Small intestine (tissue), 7 donors: Measurements from ENCODE around the gene KRTAP5-6. TPM values are rescaled to one million over a fixed set of nuclear protein-coding genes. Genes with fewer than 3 reads are reported as not detected.

Experiments
- DNase-seq, 2 donors: peaks; one replicate each; pipeline versions ENCODE4 v3.0.0 to v3.0.0-alpha.2; 2013
- FAIRE-seq: peaks from 2 replicates; lab custom pipeline; 2012; peaks lifted over from hg19 to GRCh38; lab: Jason Lieb, UNC
- H3K27ac ChIP-seq, 3 donors: one replicate each; pipeline ENCODE4 v1.5.1; 2013; ENCODE audit warnings: low read length in 2 of 3, mild to moderate bottlenecking in 2 of 3, control low read depth in 1 of 3, inconsistent platforms in 1 of 3, low read depth in 1 of 3, moderate library complexity in 1 of 3
- H3K27me3 ChIP-seq, 3 donors: one replicate each; pipeline ENCODE4 v1.6.1; 2013; ENCODE audit warnings: low read length in 3 of 3, inconsistent platforms in 1 of 3; ENCODE audit not compliant: control insufficient read depth in 3 of 3, insufficient read depth in 3 of 3
- H3K36me3 ChIP-seq, 3 donors: one replicate each; pipeline ENCODE4 v1.6.1; 2013; ENCODE audit warnings: low read length in 3 of 3, inconsistent platforms in 1 of 3, low read depth in 1 of 3, mild to moderate bottlenecking in 1 of 3, moderate library complexity in 1 of 3; ENCODE audit not compliant: control insufficient read depth in 3 of 3, insufficient read depth in 2 of 3
- H3K4me1 ChIP-seq, 3 donors: one replicate each; pipeline ENCODE4 v1.6.1; 2013; ENCODE audit warnings: low read length in 2 of 3, inconsistent platforms in 1 of 3, low read depth in 1 of 3, mild to moderate bottlenecking in 1 of 3, moderate library complexity in 1 of 3; ENCODE audit not compliant: control insufficient read depth in 3 of 3, insufficient read depth in 2 of 3
- H3K4me3 ChIP-seq, 3 donors: one replicate each; pipeline ENCODE4 v1.5.1; 2013; ENCODE audit warnings: low read length in 3 of 3, control low read depth in 1 of 3, inconsistent platforms in 1 of 3, low read depth in 1 of 3, mild to moderate bottlenecking in 1 of 3, moderate library complexity in 1 of 3
- H3K9me3 ChIP-seq, 2 donors: one replicate each; pipeline ENCODE4 v1.6.1; 2013; ENCODE audit warnings: low read depth in 1 of 2, low read length in 1 of 2; ENCODE audit not compliant: control insufficient read depth in 2 of 2, insufficient read depth in 1 of 2
- WGBS, 3 donors: extraction: QIAGEN DNeasy Blood & Tissue Kit; methylation state at CpG; one replicate each; pipeline ENCODE4 v1.1.7; 2013; 5-methylcytosine and 5-hydroxymethylcytosine counted together
- polyA plus RNA-seq, 4 donors: library from polyadenylated mRNA; stranded (reverse) in 3 of 4; unstranded in 1 of 4; fragments of 200-250 nt in 3 of 4; fragments of 120-200 nt in 1 of 4; gene quantifications; one replicate each; pipeline versions ENCODE4 v1.2.1 to v1.2.3, GENCODE V29; 2013
- donor health status: healthy with polysubstance abuse.
- donor health status: control.
- donor health status: control.
- donor health status: Bipolar disorder and iron deficiency.
- donor health status: healthy.

KRTAP5-6 gene
- polyA plus RNA-seq, 4 donors: not detected

DNA sequence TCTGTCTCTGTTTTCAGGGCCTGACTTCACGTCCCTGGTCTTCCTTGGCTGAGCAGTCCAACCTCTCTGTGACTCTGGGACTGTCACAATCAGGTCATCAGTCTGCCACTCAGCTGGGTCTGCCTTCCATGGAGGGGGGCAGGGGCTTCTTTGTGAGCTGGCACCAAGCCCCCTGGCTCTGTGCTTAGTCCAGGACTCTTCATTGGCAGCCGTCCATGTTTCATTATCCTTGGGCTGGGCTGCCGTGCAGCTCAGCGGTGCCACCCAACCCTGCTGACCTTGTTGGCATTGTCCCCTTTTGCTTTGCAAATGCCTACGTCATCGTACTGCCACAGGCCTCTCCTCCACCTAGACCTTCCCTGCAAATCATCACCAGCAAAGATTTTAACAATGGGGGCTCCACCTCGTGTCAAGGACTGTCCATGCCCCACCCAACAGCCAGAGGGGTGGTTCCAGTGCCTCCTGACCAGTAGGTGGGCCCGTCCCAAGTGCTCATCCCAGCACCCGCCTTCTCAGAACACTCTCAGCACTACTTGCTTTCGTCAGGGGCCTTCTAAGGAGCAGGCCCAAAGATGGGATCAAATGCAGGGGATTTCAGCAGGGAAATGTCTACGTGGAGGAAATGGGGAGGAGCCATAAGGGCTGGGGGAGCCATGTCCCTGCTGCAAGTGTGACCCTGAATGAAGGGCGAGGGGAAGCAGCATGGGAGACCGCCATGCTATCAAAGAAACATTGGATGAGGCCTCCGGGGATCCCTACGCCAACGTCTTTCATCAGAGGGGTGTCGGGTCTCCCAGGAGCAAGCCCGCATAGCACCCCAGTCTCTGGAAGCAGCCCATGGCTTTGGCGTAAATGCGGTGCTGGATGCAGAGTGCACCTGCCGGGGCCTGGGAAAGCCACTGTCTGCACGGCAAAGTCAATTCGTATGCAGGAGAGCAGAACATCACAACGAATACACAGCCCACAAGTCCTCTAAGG lies 18.2 kb downstream of the KRTAP5-6 start:
- Histone ChIP-seq H3K36me3 (no peaks in the 10 kb centered on the region), H3K9me3 (no peaks in the 10 kb centered on the region), H3K27me3 (no peaks in the 10 kb centered on the region), H3K4me3 (no peak overlapping the region), H3K4me1 (no peaks in the 10 kb centered on the region), H3K27ac (no peak overlapping the region)
- WGBS, 3 donors: 74 to 85% (median 76%) methylated on average over 24 of the region's 24 CpGs
- DNase-seq (no peak), FAIRE-seq (no peak)

DNA sequence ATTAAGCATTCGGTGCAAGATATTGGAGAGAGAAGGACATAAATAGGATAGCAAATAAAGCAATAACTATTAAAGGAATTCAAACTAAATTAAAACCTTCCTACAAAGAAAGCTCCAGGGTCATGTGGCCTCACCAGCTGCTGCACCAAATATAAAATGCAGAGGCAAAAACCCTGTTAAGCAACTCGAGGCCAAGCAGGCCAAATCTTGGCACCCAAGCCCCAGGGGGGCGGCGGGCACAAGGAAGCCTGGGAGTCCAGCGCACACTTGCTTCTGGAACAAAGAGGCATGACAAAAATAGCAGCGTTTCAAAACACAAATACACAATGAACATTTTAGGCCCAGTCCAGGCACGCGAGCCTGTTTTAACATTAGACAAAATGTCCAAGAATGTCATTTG lies 20.8 kb downstream of the KRTAP5-6 start:
- Histone ChIP-seq H3K36me3 (no peaks in the 10 kb centered on the region), H3K9me3 (no peaks in the 10 kb centered on the region), H3K4me3 (no peak overlapping the region), H3K27ac (no peak overlapping the region), H3K4me1 (no peaks in the 10 kb centered on the region), H3K27me3 (no peaks in the 10 kb centered on the region)
- DNase-seq (no peak), FAIRE-seq (no peak)
- WGBS, 3 donors: 78 to 85% (median 85%) methylated on average over 8 of the region's 8 CpGs

DNA sequence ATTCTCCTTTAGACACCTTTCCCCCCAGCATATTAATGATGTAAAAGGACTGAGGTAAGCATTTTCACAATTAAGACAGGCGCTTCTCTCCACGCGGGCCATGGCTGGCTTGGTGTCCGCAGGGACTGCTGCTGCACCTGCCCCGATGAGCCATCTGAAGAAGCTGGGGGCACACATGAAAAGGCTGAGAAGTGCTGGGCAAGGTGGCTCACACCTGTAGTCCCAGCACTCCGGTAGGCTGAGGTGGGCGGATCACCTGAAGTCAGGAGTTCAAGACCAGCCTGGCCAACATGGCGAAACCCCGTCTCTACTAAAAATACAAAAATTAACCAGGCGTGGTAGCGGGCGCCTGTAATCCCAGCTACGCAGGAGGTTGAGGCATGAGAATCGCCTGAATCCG lies 21.3 kb downstream of the KRTAP5-6 start:
- Histone ChIP-seq H3K27me3 (no peaks in the 10 kb centered on the region), H3K4me3 (no peak overlapping the region), H3K36me3 (no peaks in the 10 kb centered on the region), H3K9me3 (no peaks in the 10 kb centered on the region), H3K27ac (no peak overlapping the region), H3K4me1 (no peaks in the 10 kb centered on the region)
- DNase-seq: no peak
- 89 to 94% (median 93%) methylated on average over 15 of the region's 15 CpGs for whole genome bisulfite sequencing, 3 donors
- no peak for FAIRE-seq

DNA sequence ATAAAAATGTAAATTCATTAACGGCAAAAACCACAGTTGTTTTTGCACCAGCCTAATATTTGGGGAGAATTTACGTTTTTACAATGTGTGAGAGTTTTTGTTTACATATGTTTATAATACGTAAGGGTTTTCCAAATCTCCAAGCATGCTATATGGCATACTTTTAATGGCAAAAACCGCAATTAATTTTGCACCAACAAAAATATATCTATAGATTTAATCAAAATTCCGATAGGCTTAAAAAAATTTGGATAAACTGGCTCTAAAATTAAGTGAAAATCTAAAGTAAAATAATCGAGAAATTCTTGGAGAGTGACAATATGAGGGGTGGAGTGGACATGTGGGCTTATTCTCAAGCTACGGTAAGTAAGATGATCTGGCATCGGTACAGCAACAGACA lies 22.8 kb downstream of the KRTAP5-6 start:
- DNase-seq (no peak), FAIRE-seq (no peak)
- H3K27me3 ChIP-seq: no peaks in the 10 kb centered on the region
- no peak overlapping the region for H3K4me3 ChIP-seq
- no peaks in the 10 kb centered on the region for H3K36me3 ChIP-seq
- 72 to 75% (median 72%) methylated on average over 8 of the region's 8 CpGs for WGBS, 3 donors
- no peaks in the 10 kb centered on the region for H3K9me3 ChIP-seq
- H3K4me1 ChIP-seq: no peaks in the 10 kb centered on the region
- H3K27ac ChIP-seq: no peak overlapping the region

DNA sequence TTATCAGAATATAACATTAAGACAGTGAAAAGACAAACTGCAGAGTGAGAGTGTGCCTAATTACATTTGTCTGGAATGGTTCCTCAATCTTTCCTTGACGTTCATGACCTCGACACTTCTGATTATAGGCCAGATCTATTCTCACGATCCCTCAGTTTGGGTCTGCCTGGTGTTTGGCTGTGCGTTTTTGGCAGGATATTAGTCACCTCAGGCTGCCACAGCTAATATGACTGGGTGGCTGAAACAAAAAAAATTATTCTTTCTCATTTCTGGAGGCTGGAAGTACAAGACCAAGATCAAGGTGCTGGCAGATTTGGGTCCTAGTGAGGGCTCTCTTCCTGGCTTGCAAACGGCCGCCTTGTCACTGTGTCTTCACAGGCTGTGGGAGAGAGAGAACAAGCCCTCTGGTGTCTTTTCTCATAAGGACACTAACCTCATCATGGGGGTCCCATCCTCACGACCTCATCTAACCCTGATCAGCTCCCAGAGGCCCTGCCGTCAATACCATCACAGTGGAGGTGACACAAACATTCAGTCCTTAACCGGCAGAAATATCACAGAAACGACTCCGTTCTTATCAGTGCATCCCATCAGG lies 30.2 kb downstream of the KRTAP5-6 start:
- Histone ChIP-seq H3K27ac (no peak overlapping the region), H3K27me3 (peaks cover 0 to 15% (median 3%) of the 10 kb centered on the region in 3 donors), H3K36me3 (no peaks in the 10 kb centered on the region), H3K4me3 (no peak overlapping the region), H3K9me3 (no peaks in the 10 kb centered on the region), H3K4me1 (no peaks in the 10 kb centered on the region)
- FAIRE-seq (no peak), DNase-seq (no peak)
- 51 to 67% (median 57%) methylated on average over 11 of the region's 11 CpGs for WGBS, 3 donors

DNA sequence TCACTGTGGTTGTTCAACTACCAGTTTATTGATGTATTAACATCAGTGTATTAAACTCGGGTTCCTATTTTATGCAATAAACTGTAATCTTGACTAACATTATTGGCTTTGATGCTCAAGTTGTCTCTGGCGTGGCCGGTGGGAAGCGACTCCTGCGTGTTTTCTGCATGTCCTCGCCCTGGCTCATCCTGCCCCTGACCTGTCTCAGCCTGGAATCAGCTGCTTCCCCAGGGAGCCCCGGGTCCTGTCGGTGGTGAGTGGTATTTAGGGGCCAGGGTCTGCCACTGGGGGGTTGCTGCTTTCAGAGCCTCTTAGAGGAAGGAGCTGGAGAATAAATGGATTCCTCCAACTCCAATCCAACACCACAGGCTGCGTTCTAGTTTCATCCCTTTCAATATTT lies 30.9 kb downstream of the KRTAP5-6 start:
- Histone ChIP-seq H3K9me3 (no peaks in the 10 kb centered on the region), H3K4me3 (no peak overlapping the region), H3K27me3 (peaks cover 0 to 21% (median 3%) of the 10 kb centered on the region in 3 donors), H3K4me1 (no peaks in the 10 kb centered on the region), H3K27ac (no peak overlapping the region), H3K36me3 (no peaks in the 10 kb centered on the region)
- FAIRE-seq (no peak), DNase-seq (no peak)
- WGBS, 3 donors: 74 to 81% (median 75%) methylated on average over 9 of the region's 9 CpGs

DNA sequence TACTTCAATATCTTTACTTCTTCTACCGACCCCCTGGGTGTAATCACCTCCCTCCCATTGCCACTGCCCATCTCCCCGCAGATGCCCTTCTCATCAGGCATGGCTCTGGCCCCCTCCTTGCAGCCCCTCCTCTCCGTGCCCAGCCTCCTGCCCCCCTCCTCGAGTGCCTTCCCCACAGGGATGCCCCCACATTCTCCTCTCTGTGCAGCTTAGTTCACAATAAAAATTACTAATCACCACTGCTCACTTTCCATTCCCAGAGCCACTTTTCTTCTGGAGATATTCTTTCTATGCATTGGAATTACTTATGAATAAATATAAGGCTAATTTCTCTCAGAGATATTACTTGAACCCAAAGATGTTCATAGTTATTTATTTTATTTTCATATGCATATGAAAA lies 31.3 kb downstream of the KRTAP5-6 start:
- Histone ChIP-seq H3K4me1 (no peaks in the 10 kb centered on the region), H3K27ac (no peak overlapping the region), H3K4me3 (no peak overlapping the region), H3K9me3 (no peaks in the 10 kb centered on the region), H3K36me3 (no peaks in the 10 kb centered on the region), H3K27me3 (peaks cover 0 to 25% (median 3%) of the 10 kb centered on the region in 3 donors)
- FAIRE-seq (no peak), DNase-seq (no peak)
- WGBS, 3 donors: 54 to 60% (median 54%) methylated on average over 4 of the region's 4 CpGs

DNA sequence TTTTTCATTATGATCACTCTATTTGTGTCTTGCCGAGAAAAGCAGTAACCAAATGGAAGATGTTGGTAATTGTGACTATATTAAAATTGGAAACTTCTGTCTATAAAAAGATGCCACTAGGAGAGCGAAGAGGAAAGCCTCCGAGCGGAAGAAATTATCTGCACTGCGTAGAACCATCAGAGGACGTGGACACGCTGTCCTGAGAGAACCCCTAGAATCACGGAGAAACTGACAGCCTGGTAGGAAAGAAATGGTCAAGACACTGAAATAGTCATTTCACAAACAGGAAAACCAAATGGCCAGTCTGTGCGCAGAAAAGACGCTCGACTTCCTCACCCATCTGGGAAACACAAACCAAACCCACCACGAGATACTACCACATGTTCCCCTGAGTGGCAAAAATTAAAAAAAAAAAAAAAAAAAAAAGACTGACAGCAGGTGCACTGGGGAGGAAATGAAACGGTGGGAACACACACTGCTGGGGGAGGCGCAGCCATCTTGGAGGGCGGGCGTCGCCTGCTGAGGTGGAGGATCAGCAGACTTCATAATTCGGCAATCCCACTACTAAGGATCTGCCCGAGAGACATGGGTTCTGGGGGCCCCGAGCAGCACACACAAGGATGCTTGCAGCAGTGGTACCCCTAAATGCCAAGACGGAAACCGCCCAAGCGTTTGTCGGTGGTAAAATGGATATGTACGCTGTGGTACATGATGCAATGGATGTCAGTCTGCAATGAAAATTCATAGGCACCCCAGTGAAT lies 32.1 kb downstream of the KRTAP5-6 start:
- Histone ChIP-seq H3K9me3 (no peaks in the 10 kb centered on the region), H3K27me3 (peaks cover 0 to 27% (median 3%) of the 10 kb centered on the region in 3 donors), H3K36me3 (no peaks in the 10 kb centered on the region), H3K4me1 (no peaks in the 10 kb centered on the region), H3K4me3 (no peak overlapping the region), H3K27ac (no peak overlapping the region)
- WGBS, 3 donors: 67 to 80% (median 73%) methylated on average over 25 of the region's 25 CpGs
- FAIRE-seq: no peak
- DNase-seq: peak in 1 of 2 donors; percentile 34
